H1 (cell line): Measurements from ENCODE around the gene PLCXD1. TPM values are rescaled to one million over a fixed set of nuclear protein-coding genes. Genes with fewer than 3 reads are reported as not detected.

Experiments
- CTCF ChIA-PET: fragments of 300-600 bp; sonication (Branson Sonifier 250); formaldehyde crosslinking; loops from one replicate; lab custom pipeline; 2021; ENCODE audit not compliant: partially characterized antibody; lab: Charles Lee
- POLR2A ChIA-PET: fragments of 300-600 bp; sonication (Branson Sonifier 250); formaldehyde crosslinking; loops from one replicate; lab custom pipeline; 2021; ENCODE audit warnings: inconsistent platforms; ENCODE audit not compliant: partially characterized antibody; lab: Charles Lee
- DNase-seq, 2 experiments: peaks; one replicate each; pipeline versions ENCODE4 v3.0.0 to v3.0.0-alpha.2; 2010 to 2022; ENCODE audit warnings: low spot score in 2 of 2, low read depth in 1 of 2, mixed read lengths in 1 of 2
- FAIRE-seq: peaks from 2 replicates; lab custom pipeline; 2011; peaks lifted over from hg19 to GRCh38; lab: Jason Lieb, UNC
- H2AFZ ChIP-seq: 2 replicates; pipeline ENCODE4 v1.8.1; 2012; ENCODE audit warnings: low read length, inconsistent platforms
- H2AK5ac ChIP-seq: 2 replicates; pipeline ENCODE4 v1.6.1; 2013; ENCODE audit warnings: low read depth, low read length
- H2BK120ac ChIP-seq: replicated peaks from 2 replicates; pipeline ENCODE3; 2013; ENCODE audit warnings: low read depth, low read length, inconsistent platforms
- H2BK12ac ChIP-seq: 2 replicates; pipeline ENCODE4 v1.6.1; 2013; ENCODE audit warnings: low read depth, low read length
- H2BK15ac ChIP-seq: 2 replicates; pipeline ENCODE4 v1.6.1; 2013; ENCODE audit warnings: low read length
- H2BK20ac ChIP-seq: 2 replicates; pipeline ENCODE4 v1.6.1; 2013; ENCODE audit warnings: low read length
- H2BK5ac ChIP-seq: 2 replicates; pipeline ENCODE4 v1.6.1; 2013; ENCODE audit warnings: low read depth, low read length
- H3K14ac ChIP-seq: 2 replicates; pipeline ENCODE4 v1.6.1; 2013; ENCODE audit warnings: inconsistent platforms; ENCODE audit not compliant: insufficient read length
- H3K18ac ChIP-seq: 2 replicates; pipeline ENCODE4 v1.6.1; 2013; ENCODE audit warnings: low read length; ENCODE audit errors: extremely low read depth
- H3K23ac ChIP-seq: 2 replicates; pipeline ENCODE4 v1.6.1; 2013; ENCODE audit warnings: inconsistent platforms; ENCODE audit not compliant: insufficient read length
- H3K23me2 ChIP-seq: 2 replicates; pipeline ENCODE4 v1.6.1; 2013; ENCODE audit warnings: low read depth, low read length
- H3K27ac ChIP-seq: 2 replicates; pipeline ENCODE4 v1.6.1; 2011; ENCODE audit warnings: low read depth, low read length, inconsistent platforms
- H3K27me3 ChIP-seq, 4 experiments: replicated peaks in 1 of 4; 1 replicate in 1 of 4; 2 replicates in 3 of 4; pipeline versions ENCODE4 v1.6.1 to v1.8.1; 2011 to 2013; ENCODE audit warnings: low read length in 3 of 4, mild to moderate bottlenecking in 3 of 4, inconsistent platforms in 2 of 4, mixed read lengths in 2 of 4, moderate library complexity in 1 of 4; ENCODE audit not compliant: control insufficient read depth in 3 of 4, insufficient read depth in 3 of 4; ENCODE audit errors: extremely low read depth in 1 of 4
- H3K36me3 ChIP-seq, 4 experiments: 2 replicates each; pipeline versions ENCODE4 v1.6.1 to v1.8.1; 2011 to 2013; ENCODE audit warnings: mild to moderate bottlenecking in 4 of 4, low read length in 3 of 4, moderate library complexity in 2 of 4, control low read depth in 1 of 4, inconsistent platforms in 1 of 4; ENCODE audit not compliant: insufficient read depth in 4 of 4, control insufficient read depth in 2 of 4
- H3K4ac ChIP-seq: replicated peaks from 2 replicates; pipeline ENCODE3; 2013; ENCODE audit warnings: low read length, low read depth, mixed read lengths, inconsistent platforms; ENCODE audit not compliant: insufficient read length
- H3K4me1 ChIP-seq, 4 experiments: replicated peaks in 1 of 4; 1 replicate in 1 of 4; 2 replicates in 3 of 4; pipeline versions ENCODE4 v1.6.1 to v1.8.1; 2011 to 2013; ENCODE audit warnings: low read length in 3 of 4, inconsistent platforms in 2 of 4, mixed read lengths in 1 of 4; ENCODE audit not compliant: insufficient read depth in 4 of 4, control insufficient read depth in 3 of 4
- H3K4me2 ChIP-seq, 2 experiments: 2 replicates each; pipeline versions ENCODE4 v1.6.1 to v1.8.1; 2011 to 2013; ENCODE audit warnings: low read depth in 2 of 2, low read length in 2 of 2, control low read depth in 1 of 2, inconsistent platforms in 1 of 2, mild to moderate bottlenecking in 1 of 2; ENCODE audit not compliant: insufficient read depth in 1 of 2
- H3K4me3 ChIP-seq, 4 experiments: fragments of 200-600, 300-600 bp in 1 of 4; sonication (generic), shearing (Covaris generic), sonication (Bioruptor Twin) in 1 of 4; 2 replicates each; pipeline versions ENCODE4 v1.5.1 to v1.8.1; 2011 to 2016; ENCODE audit warnings: low read length in 4 of 4, low read depth in 3 of 4, control low read depth in 2 of 4, inconsistent platforms in 2 of 4, mild to moderate bottlenecking in 2 of 4, mixed read lengths in 1 of 4, moderate library complexity in 1 of 4; ENCODE audit not compliant: insufficient read depth in 2 of 4; ENCODE audit errors: extremely low read depth in 1 of 4
- H3K56ac ChIP-seq: replicated peaks from 2 replicates; pipeline ENCODE3; 2013; ENCODE audit warnings: low read depth, mild to moderate bottlenecking, mixed read lengths, low read length, inconsistent platforms; ENCODE audit not compliant: insufficient read length
- H3K79me1 ChIP-seq: 2 replicates; pipeline ENCODE4 v1.6.1; 2013; ENCODE audit warnings: low read depth, low read length, control low read depth
- H3K79me2 ChIP-seq, 2 experiments: 2 replicates each; pipeline versions ENCODE4 v1.6.1 to v1.8.1; 2012 to 2013; ENCODE audit warnings: low read length in 2 of 2, mild to moderate bottlenecking in 2 of 2, inconsistent platforms in 1 of 2; ENCODE audit not compliant: insufficient read depth in 2 of 2, control insufficient read depth in 1 of 2
- H3K9ac ChIP-seq, 4 experiments: replicated peaks in 1 of 4; 1 replicate in 1 of 4; 2 replicates in 3 of 4; pipeline versions ENCODE4 v1.6.1 to v1.8.1; 2011 to 2013; ENCODE audit warnings: low read depth in 3 of 4, low read length in 3 of 4, control low read depth in 2 of 4, mild to moderate bottlenecking in 2 of 4, moderate library complexity in 2 of 4, inconsistent platforms in 1 of 4; ENCODE audit errors: extremely low read depth in 1 of 4
- H3K9me3 ChIP-seq, 2 experiments: 2 replicates each; pipeline versions ENCODE4 v1.6.1 to v1.8.1; 2012 to 2013; ENCODE audit warnings: mild to moderate bottlenecking in 2 of 2, moderate library complexity in 2 of 2, control low read depth in 1 of 2, inconsistent platforms in 1 of 2, low read depth in 1 of 2, low read length in 1 of 2, mixed read lengths in 1 of 2; ENCODE audit not compliant: insufficient read depth in 2 of 2
- H4K20me1 ChIP-seq, 2 experiments: replicated peaks in 1 of 2; 2 replicates each; pipeline versions ENCODE3 to v1.8.1; 2011 to 2013; ENCODE audit warnings: inconsistent platforms in 2 of 2, low read length in 2 of 2, mild to moderate bottlenecking in 1 of 2; ENCODE audit not compliant: insufficient read depth in 2 of 2, control insufficient read depth in 1 of 2
- H4K5ac ChIP-seq: 2 replicates; pipeline ENCODE4 v1.6.1; 2013; ENCODE audit warnings: low read length, low read depth, mixed read lengths, inconsistent platforms; ENCODE audit not compliant: insufficient read length
- H4K8ac ChIP-seq: 2 replicates; pipeline ENCODE4 v1.8.0; 2013; ENCODE audit warnings: mild to moderate bottlenecking, moderate library complexity, low read length, inconsistent platforms; ENCODE audit not compliant: insufficient read depth; ENCODE audit errors: extremely low read depth
- H4K91ac ChIP-seq: replicated peaks from 2 replicates; pipeline ENCODE3; 2013; ENCODE audit warnings: low read length, mixed read lengths, inconsistent platforms; ENCODE audit not compliant: insufficient read length
- HDAC6 ChIP-seq: IDR thresholded peaks from one replicate; pipeline ENCODE4 v1.7.1; 2012; ENCODE audit warnings: low read depth, mild to moderate bottlenecking, inconsistent platforms, low read length, moderate library complexity
- WGBS, 2 experiments: shearing (Covaris generic) in 1 of 2; methylation state at CpG; one replicate each; pipeline versions ENCODE4 v1.1.6 to v1.1.7; 2013 to 2015; ENCODE audit warnings: low lambda C conversion rate in 2 of 2, mixed read lengths in 2 of 2, inconsistent platforms in 1 of 2, low coverage in 1 of 2, missing lambda C conversion rate in 1 of 2; ENCODE audit not compliant: insufficient replicate concordance in 2 of 2, insufficient coverage in 1 of 2, insufficient read length in 1 of 2; ENCODE audit errors: extremely low coverage in 1 of 2, missing lambda C conversion rate in 1 of 2; 5-methylcytosine and 5-hydroxymethylcytosine counted together
- polyA plus RNA-seq, 7 experiments: library from polyadenylated mRNA; depleted of rRNA in 3 of 7; stranded (reverse) in 5 of 7; unstranded in 2 of 7; fragments of >200 nt in 5 of 7; fragments of 200-250 nt in 2 of 7; gene quantifications; 1 replicate in 5 of 7; 2 replicates in 1 of 7; 4 replicates in 1 of 7; pipeline versions ENCODE4 v1.2.1 to v1.2.3, GENCODE V29; 2011 to 2013; ENCODE audit warnings: missing spikeins in 2 of 7, mixed read lengths in 2 of 7
- total RNA-seq: library from RNA; stranded (reverse); fragmentation: NEBNext Ultra II Directional; extraction: Animal tissue kit (Norgen Biotek cat#: 25700); gene quantifications from 2 replicates; pipeline ENCODE4 v1.2.1, GENCODE V29; 2021

PLCXD1 gene
- total and polyA plus RNA-seq, 2 of the 8 experiments (the other 6 are each of a cell fraction or from before 2014, with no cell fraction given) = 93.6 to 124 TPM

GRCh38 chrX:316351-317325 lies 35.5 kb downstream of the PLCXD1 start:
- 0 out of 4 replicates have a peak overlapping the region, but pooled peaks have one; percentile 3 to 38 for H3K4me2 ChIP-seq
- H3K23me2 ChIP-seq = peaks cover 16% of the 10 kb centered on the region; the same call in 1 of the 2 replicates
- ChIA-PET POLR2A (no interaction called here), CTCF (no interaction called here)
- no peaks in the 10 kb centered on the region for H3K27me3 ChIP-seq
- H2BK120ac ChIP-seq = no peak overlapping the region
- no peak overlapping the region for H3K18ac ChIP-seq
- no peak overlapping the region for H2BK15ac ChIP-seq
- H2AK5ac ChIP-seq = no peak overlapping the region
- no peak overlapping the region for H2BK12ac ChIP-seq
- H3K9me3 ChIP-seq = no peaks in the 10 kb centered on the region
- no peak overlapping the region for H3K23ac ChIP-seq
- no peak overlapping the region for H4K5ac ChIP-seq
- H3K56ac ChIP-seq = no peak overlapping the region
- no peak overlapping the region for H2AFZ ChIP-seq
- WGBS, 2 experiments = 91% methylated on average over 49 of the region's 50 CpGs; no CpG with 5 or more reads in 1 of the 2 experiments
- H3K79me1 ChIP-seq = peaks cover 6% of the 10 kb centered on the region
- H3K4ac ChIP-seq = no peak overlapping the region
- H3K9ac ChIP-seq = no peak overlapping the region
- H4K8ac ChIP-seq = peak overlapping the region; percentile 51; the same call in 1 of the 2 replicates
- H2BK20ac ChIP-seq = no peak overlapping the region
- H3K27ac ChIP-seq = peak overlapping the region; percentile 52; the same call in 1 of the 2 replicates
- peaks cover 0 to 4% (median 3%) of the 10 kb centered on the region in 4 experiments; a peak in 3 of 7 replicates for H3K4me1 ChIP-seq
- H4K20me1 ChIP-seq = peaks cover 0 to 13% of the 10 kb centered on the region in 2 experiments
- no peak overlapping the region for H3K14ac ChIP-seq
- peaks cover 0 to 9% of the 10 kb centered on the region in 2 experiments; a peak in 1 of 4 replicates for H3K79me2 ChIP-seq
- peaks cover 11 to 37% (median 21%) of the 10 kb centered on the region in 4 experiments; a peak in 7 of 8 replicates for H3K36me3 ChIP-seq
- FAIRE-seq (no peak), DNase-seq (no peak)
- no peak overlapping the region for H4K91ac ChIP-seq
- H2BK5ac ChIP-seq = no peak overlapping the region
- TF ChIP-seq HDAC6 = no peak
- 0 out of 8 replicates have a peak overlapping the region, but pooled peaks of 1 of the 4 experiments have one; percentile 38 for H3K4me3 ChIP-seq
